SK-N-DZ (cell line): ENCODE data around the gene RPS6KA1.
"Not testable (repeated sequence)": the region's sequence is repeated elsewhere in the genome, so short reads cannot be mapped to it uniquely, and the experiment has no call there.

Experiments used
- DNase-seq: peaks from one replicate; pipeline ENCODE4 v3.0.0-alpha.2; 2015; ENCODE audit warnings: low spot score
- small RNA-seq, 2 experiments: library from RNA; depleted of rRNA; stranded (forward); fragments of <200 nt; gene quantifications; one replicate each; pipeline ENCODE3, GENCODE V24; 2014

Gene RPS6KA1

GRCh38 chr1:26597629-26598039, 68.1 kb downstream of the RPS6KA1 start:
- DNase-seq: peak; percentile 66

- DNase-seq: no peak
Measured at GRCh38 chr1:26598890-26599289, 69.3 kb downstream of the RPS6KA1 start.

- DNase-seq: peak; percentile 70
Measured at GRCh38 chr1:26602378-26602959, 72.9 kb downstream of the RPS6KA1 start.

GRCh38 chr1:26603856-26604255, 74.3 kb downstream of the RPS6KA1 start:
- DNase-seq: no peak

GRCh38 chr1:26607186-26607585, 77.6 kb downstream of the RPS6KA1 start:
- DNase-seq: no peak

GRCh38 chr1:26608895-26609294, 79.3 kb downstream of the RPS6KA1 start:
- DNase-seq: no peak

GRCh38 chr1:26610781-26611180, 81.2 kb downstream of the RPS6KA1 start:
- no peak for DNase-seq

GRCh38 chr1:26612627-26613026, 83.1 kb downstream of the RPS6KA1 start:
- DNase-seq: not testable (repeated sequence)

- DNase-seq: no peak
Measured at GRCh38 chr1:26614655-26615411, 85.3 kb downstream of the RPS6KA1 start.

- no peak for DNase-seq
Measured at GRCh38 chr1:26616881-26617280, 87.3 kb downstream of the RPS6KA1 start.

GRCh38 chr1:26618561-26618960, 89.0 kb downstream of the RPS6KA1 start:
- DNase-seq: no peak

Small RNAs within 50 kb of the gene (small RNA-seq; reads per million reads assigned to genes)
- gene MIR1976 (0 reads per million in 2 experiments), gene RF00019 (0 reads per million in 2 experiments), gene RNU7-29P (0 reads per million in 2 experiments)
